ENCODE measurements around the gene LRP1.

GRCh38 chr12:57183939-57184725 is 55.8 kb downstream of the LRP1 start:
- TF ChIP-seq CHD1 (IDR thresholded peaks at IDR 0.05; ENCODE audit: low read depth, low read length) = no peak
- TF ChIP-seq, protein P1, sequence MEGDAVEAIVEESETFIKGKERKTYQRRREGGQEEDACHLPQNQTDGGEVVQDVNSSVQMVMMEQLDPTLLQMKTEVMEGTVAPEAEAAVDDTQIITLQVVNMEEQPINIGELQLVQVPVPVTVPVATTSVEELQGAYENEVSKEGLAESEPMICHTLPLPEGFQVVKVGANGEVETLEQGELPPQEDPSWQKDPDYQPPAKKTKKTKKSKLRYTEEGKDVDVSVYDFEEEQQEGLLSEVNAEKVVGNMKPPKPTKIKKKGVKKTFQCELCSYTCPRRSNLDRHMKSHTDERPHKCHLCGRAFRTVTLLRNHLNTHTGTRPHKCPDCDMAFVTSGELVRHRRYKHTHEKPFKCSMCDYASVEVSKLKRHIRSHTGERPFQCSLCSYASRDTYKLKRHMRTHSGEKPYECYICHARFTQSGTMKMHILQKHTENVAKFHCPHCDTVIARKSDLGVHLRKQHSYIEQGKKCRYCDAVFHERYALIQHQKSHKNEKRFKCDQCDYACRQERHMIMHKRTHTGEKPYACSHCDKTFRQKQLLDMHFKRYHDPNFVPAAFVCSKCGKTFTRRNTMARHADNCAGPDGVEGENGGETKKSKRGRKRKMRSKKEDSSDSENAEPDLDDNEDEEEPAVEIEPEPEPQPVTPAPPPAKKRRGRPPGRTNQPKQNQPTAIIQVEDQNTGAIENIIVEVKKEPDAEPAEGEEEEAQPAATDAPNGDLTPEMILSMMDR (conservative IDR thresholded peaks at IDR 0.05; ENCODE audit: low read depth, low read length) = no peak
- no peak for TF ChIP-seq MAFK (IDR thresholded peaks at IDR 0.05; ENCODE audit: low read depth, low read length)
- no peak for TF ChIP-seq POLR2A (IDR thresholded peaks at IDR 0.05; ENCODE audit: low read depth, low read length)
- no peak for TF ChIP-seq SMC3 (IDR thresholded peaks at IDR 0.05; ENCODE audit: low read depth, low read length)
- TF ChIP-seq BHLHE40 (IDR thresholded peaks at IDR 0.05; ENCODE audit: low read depth, low read length) = no peak
- no peak for TF ChIP-seq MXI1 (IDR thresholded peaks at IDR 0.05; ENCODE audit: borderline replicate concordance, low read depth, low read length)
- no peak for TF ChIP-seq RCOR1 (IDR thresholded peaks at IDR 0.05; ENCODE audit: insufficient replicate concordance, low read length)
- no peak for TF ChIP-seq ELK1 (IDR thresholded peaks at IDR 0.05; ENCODE audit: borderline replicate concordance, low read depth, low read length)
- TF ChIP-seq, protein P2, sequence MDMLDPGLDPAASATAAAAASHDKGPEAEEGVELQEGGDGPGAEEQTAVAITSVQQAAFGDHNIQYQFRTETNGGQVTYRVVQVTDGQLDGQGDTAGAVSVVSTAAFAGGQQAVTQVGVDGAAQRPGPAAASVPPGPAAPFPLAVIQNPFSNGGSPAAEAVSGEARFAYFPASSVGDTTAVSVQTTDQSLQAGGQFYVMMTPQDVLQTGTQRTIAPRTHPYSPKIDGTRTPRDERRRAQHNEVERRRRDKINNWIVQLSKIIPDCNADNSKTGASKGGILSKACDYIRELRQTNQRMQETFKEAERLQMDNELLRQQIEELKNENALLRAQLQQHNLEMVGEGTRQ (IDR thresholded peaks at IDR 0.05; ENCODE audit: low read depth, low read length) = no peak
- no peak for TF ChIP-seq NFE2L2 (IDR thresholded peaks at IDR 0.05; ENCODE audit: low read depth, low read length)
- TF ChIP-seq RFX5 (IDR thresholded peaks at IDR 0.05; ENCODE audit: low read depth, low read length) = no peak
- no peak for TF ChIP-seq MAZ (IDR thresholded peaks at IDR 0.05; ENCODE audit: borderline replicate concordance, low read depth, low read length)
- TF ChIP-seq RAD21 (IDR thresholded peaks at IDR 0.05; ENCODE audit: low read length) = no peak

Measured in IMR-90 (cell line).